IPS-18c (cell line): ENCODE data around the gene NLGN1.

Source experiments
- H3K4me3 ChIP-seq: 2 replicates; pipeline ENCODE4 v1.7.0; 2013; ENCODE audit warnings: low read depth, mild to moderate bottlenecking, low read length, moderate library complexity; ENCODE audit not compliant: insufficient read depth
- H3K9me3 ChIP-seq: one replicate; pipeline ENCODE4 v1.6.1; 2013; ENCODE audit warnings: mild to moderate bottlenecking, low read length, moderate library complexity; ENCODE audit not compliant: control insufficient read depth, insufficient read depth

The NLGN1 gene

DNA sequence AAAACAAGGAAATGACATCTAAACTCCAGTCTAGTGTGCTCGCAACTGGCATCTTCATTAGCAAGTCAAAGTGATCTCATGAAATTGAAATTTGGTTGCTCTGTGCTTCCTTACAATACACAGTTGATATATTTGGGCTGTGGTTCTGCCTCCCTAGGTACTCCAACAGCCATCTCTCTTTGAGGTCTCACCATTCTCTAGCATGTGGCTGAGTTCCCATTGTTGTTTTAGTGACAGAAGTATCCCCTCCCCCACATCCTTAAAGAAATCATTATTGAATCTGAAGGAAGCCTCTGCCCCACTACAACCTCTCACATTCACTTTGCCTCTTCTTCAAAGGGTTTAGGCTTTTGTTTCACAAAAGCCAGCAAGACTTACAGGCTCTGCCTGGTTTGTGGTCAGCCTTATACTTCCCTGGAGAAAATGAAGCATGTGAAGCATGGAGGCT, 516.5 kb downstream of the NLGN1 start:
- H3K4me3 ChIP-seq, result no peak overlapping the region
- no peaks in the 10 kb centered on the region for H3K9me3 ChIP-seq

DNA sequence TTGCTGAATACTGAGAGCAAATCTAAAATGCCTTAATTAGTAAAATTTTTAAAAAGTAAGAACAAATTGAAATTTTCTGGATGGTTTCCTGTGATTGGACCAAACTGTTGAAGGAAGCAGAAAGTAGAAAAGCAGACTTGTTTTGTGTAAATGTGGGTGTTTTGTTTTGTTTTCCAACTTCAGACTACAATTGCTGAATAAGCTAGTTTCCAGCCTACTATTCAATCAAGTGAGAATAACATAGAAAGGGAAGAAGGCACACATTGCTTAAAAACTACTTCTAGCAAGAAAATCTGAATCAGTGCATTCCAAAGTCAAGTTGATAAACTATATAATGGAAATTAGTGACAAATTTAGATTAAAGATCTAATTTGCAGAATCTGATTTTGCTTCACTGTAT, 519.3 kb downstream of the NLGN1 start:
- no peak overlapping the region for H3K4me3 ChIP-seq

DNA sequence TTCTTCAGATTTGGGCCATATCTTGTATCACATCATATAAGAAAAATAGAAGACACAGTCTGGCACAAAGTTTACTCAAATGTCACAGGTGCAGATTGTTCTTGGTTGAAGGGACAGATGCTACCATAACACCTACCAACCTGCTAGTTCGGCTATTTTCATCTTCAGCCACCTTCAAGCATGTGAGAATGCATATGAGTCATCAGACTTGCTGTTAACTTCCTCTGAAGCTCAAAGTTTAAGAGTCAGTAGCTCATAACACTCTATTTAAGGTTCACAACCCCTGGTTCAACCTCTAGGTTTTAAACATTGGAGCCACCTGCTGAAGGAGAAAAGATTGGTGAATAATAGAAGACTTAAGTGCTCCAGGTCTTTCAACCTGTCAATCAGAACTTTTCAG, 522.8 kb downstream of the NLGN1 start:
- Histone ChIP-seq H3K4me3 (no peak overlapping the region), H3K9me3 (no peaks in the 10 kb centered on the region)

More for the DNA sequence above, 519.3 kb downstream of the NLGN1 start:
- H3K9me3 ChIP-seq, result no peaks in the 10 kb centered on the region

DNA sequence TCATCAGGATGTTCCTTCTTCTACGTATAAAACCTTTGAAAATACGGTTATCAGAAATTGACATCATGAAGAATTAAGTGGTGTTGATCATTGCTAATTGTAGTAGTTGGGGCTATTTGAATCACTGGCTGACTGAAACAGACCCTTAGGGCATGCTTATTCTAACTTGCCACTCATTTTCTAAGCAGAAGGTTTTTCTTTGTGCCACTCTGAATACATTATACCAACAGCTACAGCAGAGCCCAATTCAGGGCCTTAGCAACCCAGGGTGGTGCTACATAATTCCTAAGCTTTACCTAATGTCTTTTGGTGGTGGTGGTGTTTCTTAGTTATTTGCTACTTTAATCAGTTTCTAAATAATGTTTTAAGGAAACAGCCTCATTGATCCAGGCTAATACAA, 524.2 kb downstream of the NLGN1 start:
- Histone ChIP-seq H3K4me3 (no peak overlapping the region), H3K9me3 (no peaks in the 10 kb centered on the region)

DNA sequence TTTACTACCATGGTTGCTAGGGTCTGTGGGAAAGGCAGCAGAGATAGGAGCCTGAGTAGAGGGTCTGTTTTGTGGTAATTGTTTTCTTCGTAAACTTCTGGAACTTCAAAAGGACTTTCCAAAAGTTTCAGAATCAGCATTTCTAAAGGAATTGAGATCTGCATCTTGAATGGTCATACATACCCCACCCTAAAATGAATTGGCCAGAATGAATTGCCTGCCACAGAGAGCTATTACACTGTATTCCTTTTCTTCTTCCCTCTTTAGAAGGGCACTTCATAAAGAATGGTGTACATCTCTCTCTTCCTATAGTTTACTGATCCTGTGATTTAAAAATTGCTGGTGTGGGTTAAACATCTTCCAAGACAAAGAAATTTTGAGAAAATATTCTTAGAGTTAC, 525.7 kb downstream of the NLGN1 start:
- H3K4me3 ChIP-seq, result no peak overlapping the region
- no peaks in the 10 kb centered on the region for H3K9me3 ChIP-seq

DNA sequence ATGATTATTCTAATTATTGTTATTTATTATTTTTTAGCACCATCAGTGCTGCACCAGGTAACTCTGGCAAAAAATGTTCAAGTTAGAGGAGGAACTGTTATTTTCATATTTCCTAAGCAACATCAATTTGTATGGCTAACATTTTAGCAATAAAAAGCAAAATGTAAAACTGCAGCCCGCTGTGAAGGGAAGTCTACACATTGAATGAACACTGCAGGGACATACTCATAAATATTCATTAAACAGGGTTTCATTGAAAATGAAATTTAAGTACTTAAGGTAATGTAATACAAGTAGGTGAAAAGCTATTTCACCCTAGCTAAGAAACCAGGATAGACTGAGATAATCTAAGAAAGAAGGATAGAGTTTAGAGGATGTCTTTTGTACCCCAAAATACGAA, 532.7 kb downstream of the NLGN1 start:
- H3K4me3 ChIP-seq, result no peak overlapping the region
- no peaks in the 10 kb centered on the region for H3K9me3 ChIP-seq

DNA sequence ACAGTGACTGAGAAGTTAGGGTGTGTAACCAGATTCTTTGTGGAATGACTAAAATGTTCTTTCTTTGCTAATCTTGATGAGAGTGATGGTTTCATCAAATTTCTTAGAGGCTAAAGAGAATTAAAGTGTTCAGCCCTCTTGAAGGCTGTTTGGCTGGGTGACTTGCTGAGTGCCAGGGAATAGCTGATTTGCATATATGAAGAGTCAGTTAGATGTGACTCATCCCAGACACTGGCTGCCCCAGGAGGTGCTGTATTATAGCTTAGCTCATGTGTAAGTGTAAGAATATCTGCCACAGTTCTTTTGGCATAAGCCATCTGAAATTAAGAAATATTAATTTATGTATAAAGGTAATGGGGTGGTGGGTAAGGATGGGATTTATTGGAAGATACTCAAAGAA, 535.1 kb downstream of the NLGN1 start:
- H3K4me3 ChIP-seq, result no peak overlapping the region

DNA sequence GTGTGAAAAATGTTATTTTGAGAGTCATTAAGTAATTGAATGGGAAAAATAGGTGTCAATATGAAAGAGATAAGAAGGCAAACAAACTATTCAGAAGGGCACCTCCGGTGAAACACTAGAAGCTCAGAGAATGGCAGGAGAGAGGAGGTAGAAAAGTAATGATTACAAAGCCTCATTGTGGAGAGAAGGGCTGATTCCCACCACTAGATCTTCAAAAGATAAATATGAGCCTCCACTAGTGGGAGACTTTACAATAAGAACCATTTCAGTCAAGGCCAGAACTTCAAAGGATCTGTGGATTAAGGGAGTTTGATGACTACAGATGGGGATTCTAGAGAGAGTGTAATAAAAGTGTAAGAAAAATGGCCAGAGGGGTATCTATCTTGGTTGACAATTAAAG, 535.6 kb downstream of the NLGN1 start:
- no peak overlapping the region for H3K4me3 ChIP-seq
- H3K9me3 ChIP-seq, result no peaks in the 10 kb centered on the region

More for the DNA sequence above, 535.1 kb downstream of the NLGN1 start:
- no peaks in the 10 kb centered on the region for H3K9me3 ChIP-seq

DNA sequence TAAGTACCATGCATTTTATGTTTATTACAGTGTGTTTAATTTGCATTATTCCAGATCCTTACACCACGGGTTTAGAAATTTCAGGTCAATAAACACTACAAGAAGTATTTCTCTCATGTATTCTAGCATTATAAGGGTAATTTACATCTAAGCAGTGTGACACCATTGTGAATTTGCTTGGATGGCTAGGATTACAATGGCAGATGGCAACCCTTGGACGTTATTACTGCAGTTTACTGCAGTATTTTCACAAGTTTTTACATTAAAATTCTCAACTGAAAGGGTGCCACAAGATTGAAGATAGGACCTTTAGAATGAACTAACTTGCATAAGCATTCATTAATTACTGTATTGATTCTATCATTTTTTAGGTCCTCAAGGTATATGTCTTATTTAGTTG, 538.8 kb downstream of the NLGN1 start:
- no peak overlapping the region for H3K4me3 ChIP-seq

DNA sequence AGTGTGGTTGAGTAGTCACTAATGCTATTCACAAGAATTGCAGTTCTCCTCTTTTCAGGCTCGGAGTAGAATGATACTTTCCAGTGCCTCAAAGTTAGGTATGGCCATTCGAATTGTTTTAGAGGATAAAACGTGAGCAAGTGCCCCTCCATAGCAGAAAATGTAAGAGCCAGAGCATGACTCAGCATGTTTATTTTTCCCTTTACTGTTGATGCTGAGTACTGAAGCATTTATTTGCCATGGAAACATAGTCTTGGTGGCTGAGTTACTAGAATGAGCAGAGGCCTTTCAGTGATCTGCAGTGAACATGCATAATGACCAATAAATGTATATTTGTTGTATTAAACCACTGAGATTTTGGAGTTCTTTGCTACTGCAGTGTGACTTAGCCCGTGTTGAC, 540.6 kb downstream of the NLGN1 start:
- Histone ChIP-seq H3K4me3 (no peak overlapping the region), H3K9me3 (no peaks in the 10 kb centered on the region)

More for the DNA sequence above, 538.8 kb downstream of the NLGN1 start:
- H3K9me3 ChIP-seq, result no peaks in the 10 kb centered on the region

DNA sequence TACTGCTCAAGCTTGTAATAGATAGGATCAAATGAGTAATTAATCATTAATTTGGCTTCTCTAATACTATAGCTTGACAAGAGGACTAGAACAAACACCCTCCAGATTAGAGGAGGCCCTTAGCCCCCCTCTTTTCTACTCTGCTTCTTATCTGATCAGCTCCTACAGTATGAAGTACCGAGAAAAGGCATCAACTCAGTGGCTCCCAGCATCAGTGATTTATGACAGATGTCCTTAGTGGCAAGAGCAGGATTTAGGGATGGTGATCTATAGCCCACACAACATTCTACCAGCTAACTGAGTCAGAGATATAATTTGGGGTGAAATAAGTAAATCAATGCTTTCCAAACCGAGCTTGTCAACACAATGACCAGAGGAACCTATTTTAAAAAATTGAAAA, 541.1 kb downstream of the NLGN1 start:
- Histone ChIP-seq H3K4me3 (no peak overlapping the region), H3K9me3 (no peaks in the 10 kb centered on the region)

DNA sequence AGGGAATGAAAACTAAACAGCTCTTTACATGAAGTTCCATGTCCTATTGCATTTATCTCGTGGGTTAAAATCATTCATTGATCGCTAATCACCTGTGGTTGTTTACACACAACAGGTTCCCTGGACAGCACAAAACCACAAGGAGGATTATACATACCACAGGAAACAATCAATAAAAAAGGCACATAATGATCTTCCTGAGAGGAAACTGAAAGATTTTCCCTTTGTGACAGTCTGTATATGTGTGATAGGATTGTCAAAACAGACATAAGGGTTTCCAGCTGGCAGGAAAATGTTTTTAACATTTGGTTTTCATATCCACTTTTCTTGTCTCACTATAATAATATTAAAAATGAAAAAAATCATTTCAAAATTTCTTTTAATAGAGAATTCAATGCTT, 541.8 kb downstream of the NLGN1 start:
- no peak overlapping the region for H3K4me3 ChIP-seq

DNA sequence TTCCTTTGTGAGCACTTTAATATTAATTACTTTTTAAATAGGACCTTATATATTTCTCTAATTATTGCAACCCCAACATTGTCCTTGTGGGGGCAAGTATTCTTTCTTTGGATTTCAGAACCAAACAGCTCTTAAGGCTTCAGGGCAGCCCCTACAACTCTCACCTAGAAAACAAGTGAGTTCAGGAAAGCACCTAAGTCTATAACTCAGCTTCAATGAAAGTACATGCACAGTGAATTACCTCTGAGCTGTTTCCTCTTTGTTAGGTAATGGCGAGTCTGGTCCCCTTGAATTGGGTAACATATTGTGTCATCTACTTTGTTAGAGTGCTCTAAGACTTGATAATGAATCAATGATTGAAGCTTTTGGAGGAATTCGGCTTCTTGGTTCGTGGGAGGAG, 545.7 kb downstream of the NLGN1 start:
- H3K9me3 ChIP-seq, result no peaks in the 10 kb centered on the region

More for the DNA sequence above, 541.8 kb downstream of the NLGN1 start:
- no peaks in the 10 kb centered on the region for H3K9me3 ChIP-seq

DNA sequence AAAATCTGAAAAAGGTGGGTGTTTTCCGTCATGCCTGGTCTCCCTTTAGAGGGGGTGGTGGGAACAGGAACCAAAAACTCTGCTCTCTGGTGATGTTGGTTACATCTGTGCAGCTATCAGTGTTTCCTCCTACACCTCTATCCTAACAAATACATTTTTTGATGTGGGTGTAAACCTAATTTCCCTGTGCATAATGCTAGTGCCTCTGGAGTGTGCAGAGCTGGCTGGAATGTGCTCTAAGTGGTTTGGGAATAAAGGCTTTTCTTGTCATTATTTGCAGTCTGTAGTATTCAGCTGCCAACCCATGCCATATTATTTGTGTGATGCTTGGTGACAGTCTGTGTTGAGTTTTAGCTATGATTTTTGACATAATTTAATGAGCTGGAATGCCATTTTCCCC, 547.6 kb downstream of the NLGN1 start:
- H3K9me3 ChIP-seq, result no peaks in the 10 kb centered on the region
- no peak overlapping the region for H3K4me3 ChIP-seq

More for the DNA sequence above, 545.7 kb downstream of the NLGN1 start:
- no peak overlapping the region for H3K4me3 ChIP-seq

DNA sequence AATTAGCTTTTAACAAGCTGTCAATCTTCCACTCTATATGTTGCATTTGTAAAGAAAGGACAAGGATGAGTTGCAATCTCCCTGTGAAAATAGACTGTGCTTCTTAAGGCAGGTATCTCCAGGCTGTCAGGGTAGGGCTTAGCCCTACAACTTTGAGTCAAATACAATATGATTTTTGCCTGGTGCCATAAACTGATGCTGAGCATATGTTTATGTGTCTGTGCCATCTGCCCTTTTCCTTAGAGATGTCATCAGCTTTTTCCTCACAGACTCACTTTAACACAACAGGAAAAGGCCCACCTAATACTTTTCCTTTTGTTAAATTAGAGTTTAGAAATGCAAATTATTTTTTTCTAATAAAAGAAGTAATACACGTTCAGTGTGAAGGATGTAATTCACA, 548.3 kb downstream of the NLGN1 start:
- no peaks in the 10 kb centered on the region for H3K9me3 ChIP-seq
- no peak overlapping the region for H3K4me3 ChIP-seq

DNA sequence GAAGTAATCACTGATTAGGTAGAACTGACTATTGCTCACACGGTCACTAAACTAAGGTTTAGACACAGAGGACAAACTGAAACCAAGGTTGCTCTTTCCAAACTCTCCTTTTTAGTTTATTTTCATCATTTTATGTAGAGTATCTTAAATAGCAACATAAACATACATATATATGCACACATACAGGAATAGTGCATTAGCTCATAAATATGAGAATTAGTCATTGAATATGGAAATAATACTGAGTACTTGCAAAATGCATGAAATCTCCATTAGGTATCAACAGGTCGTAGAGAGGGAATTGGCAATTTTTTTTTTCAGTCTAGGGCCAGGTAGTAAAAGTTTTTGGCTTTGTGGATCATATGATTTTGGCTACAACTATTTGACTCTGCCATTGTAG, 557.1 kb downstream of the NLGN1 start:
- H3K4me3 ChIP-seq, result no peak overlapping the region
- H3K9me3 ChIP-seq, result no peaks in the 10 kb centered on the region

DNA sequence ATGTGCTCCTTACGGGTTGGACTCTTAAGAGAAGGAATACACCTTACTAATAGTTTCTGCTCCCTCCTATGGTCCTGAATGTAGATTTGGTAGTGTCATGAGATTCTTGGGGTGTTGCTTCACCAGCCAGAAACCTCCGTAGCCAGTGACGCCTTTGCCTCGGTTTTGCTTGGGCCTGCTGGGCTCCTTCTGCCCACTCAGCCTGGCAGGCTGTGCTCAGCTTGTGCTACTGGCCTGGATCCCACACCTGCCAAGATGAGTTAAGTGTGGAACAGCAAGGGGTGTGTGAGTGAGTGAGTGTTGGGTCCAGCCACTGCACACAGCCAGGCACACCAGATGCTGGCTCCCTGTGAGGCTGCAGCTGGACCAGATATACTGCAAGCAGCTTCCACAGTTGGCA, 560.1 kb downstream of the NLGN1 start:
- Histone ChIP-seq H3K9me3 (no peaks in the 10 kb centered on the region), H3K4me3 (no peak overlapping the region)

DNA sequence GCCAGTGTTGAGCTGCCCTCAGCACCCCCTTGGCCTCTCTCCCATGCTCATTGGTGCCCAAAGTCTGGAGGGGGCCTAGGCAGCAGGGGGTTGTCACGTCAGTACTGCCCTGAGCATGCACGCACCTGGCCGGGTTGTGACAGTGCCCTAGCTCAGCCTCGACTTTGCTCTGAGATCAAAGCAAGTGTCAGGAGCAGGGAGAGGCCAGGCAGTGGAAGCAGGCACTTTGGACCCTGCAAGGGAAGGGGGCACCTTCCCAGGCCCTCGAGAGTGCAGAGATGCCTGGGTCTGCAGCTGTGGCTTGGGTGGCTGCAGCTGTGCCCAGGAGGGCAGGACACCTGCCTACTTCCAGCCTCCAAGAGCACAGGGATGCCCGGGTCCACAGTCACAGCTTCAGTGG, 561.3 kb downstream of the NLGN1 start:
- no peak overlapping the region for H3K4me3 ChIP-seq
- no peaks in the 10 kb centered on the region for H3K9me3 ChIP-seq

DNA sequence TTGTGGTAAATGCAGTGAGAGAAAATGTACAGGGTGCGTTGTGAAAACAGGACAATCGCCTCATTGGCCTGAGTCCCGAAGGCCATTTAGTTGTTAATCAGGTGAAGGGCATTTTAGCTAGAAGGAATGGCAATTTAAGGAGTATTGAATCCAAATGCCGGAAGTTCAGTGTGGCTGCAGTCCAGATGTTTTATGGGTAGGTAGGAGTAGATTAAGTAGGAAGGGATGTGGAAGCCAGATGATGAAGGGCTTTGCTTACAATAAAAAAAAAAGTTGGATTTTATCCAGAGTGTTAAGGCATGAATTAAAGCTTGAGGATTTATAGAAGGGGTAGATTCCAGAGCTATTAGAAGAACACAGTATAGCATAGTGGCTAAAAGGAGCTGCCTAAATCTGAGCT, 572.7 kb downstream of the NLGN1 start:
- Histone ChIP-seq H3K9me3 (no peaks in the 10 kb centered on the region), H3K4me3 (no peak overlapping the region)

DNA sequence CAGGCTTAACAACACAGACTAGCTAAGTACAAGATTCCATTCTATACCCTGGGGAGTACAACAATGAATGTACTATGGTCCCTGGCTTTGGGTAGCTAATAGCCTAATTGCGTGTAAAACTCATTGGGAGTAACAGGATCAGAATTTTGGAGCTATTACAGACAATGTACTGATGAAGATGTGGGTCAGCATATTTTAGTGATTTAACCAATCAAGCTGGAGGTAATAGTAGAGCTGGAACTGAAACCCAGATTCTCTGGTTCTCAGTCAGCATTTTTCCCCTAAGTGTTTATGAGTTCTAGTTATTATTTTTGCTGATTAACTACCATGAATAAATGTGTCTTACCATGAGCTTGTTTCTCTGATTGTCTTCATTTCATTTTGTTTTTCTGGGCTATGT, 578.7 kb downstream of the NLGN1 start:
- Histone ChIP-seq H3K9me3 (no peaks in the 10 kb centered on the region), H3K4me3 (no peak overlapping the region)
